MCF 10A (cell line): ENCODE results near the gene OTULIN. TPM values are rescaled to one million over a fixed set of nuclear protein-coding genes. Genes with fewer than 3 reads are reported as not detected.

Source experiments
- BruUV-seq: library from RNA; stranded (reverse); fragments of 400-500 nt; replicated peaks from 2 replicates; lab custom pipeline; 2021; lab: Mats Ljungman, UMichigan
- CTCF ChIA-PET: fragments of 300-600 bp; sonication (Branson Sonifier 250); formaldehyde crosslinking; extraction: SDS; loops from one replicate; lab custom pipeline; 2021; ENCODE audit warnings: antibody characterized with exemption, inconsistent platforms; lab: Yijun Ruan, JAX
- POLR2A ChIA-PET: fragments of 300-600, 350-650 bp; sonication (Branson Sonifier 250); formaldehyde crosslinking; extraction: SDS; loops from one replicate; lab custom pipeline; 2020; ENCODE audit warnings: antibody characterized with exemption, inconsistent platforms; lab: Yijun Ruan, JAX
- DNase-seq: peaks from one replicate; pipeline ENCODE4 v3.0.0-alpha.2; 2018; ENCODE audit not compliant: unreplicated experiment
- H3K27ac Mint-ChIP-seq: one replicate; pipeline ENCODE4 v1.8.0; 2022; ENCODE audit warnings: mild to moderate bottlenecking, low read depth, mixed read lengths; ENCODE audit not compliant: unreplicated experiment
- H3K27me3 Mint-ChIP-seq: one replicate; pipeline ENCODE4 v1.8.0; 2022; ENCODE audit warnings: mixed read lengths; ENCODE audit not compliant: insufficient read depth, unreplicated experiment
- H3K36me3 Mint-ChIP-seq: one replicate; pipeline ENCODE4 v1.8.0; 2022; ENCODE audit warnings: mild to moderate bottlenecking, moderate library complexity, mixed read lengths; ENCODE audit not compliant: insufficient read depth, unreplicated experiment
- H3K4me1 Mint-ChIP-seq: one replicate; pipeline ENCODE4 v1.8.0; 2022; ENCODE audit warnings: mixed read lengths; ENCODE audit not compliant: insufficient read depth, unreplicated experiment
- H3K4me3 Mint-ChIP-seq: one replicate; pipeline ENCODE4 v1.8.0; 2022; ENCODE audit warnings: mild to moderate bottlenecking, moderate library complexity, mixed read lengths; ENCODE audit not compliant: unreplicated experiment
- H3K9me3 Mint-ChIP-seq: one replicate; pipeline ENCODE4 v1.8.0; 2022; ENCODE audit warnings: mixed read lengths; ENCODE audit not compliant: unreplicated experiment
- intact Hi-C: fragments of 100-400 bp; cut with micrococcal nuclease; formaldehyde crosslinking; loops from 2 replicates; pipeline ENCODE4 v1.14.1; 2022
- total RNA-seq: library from RNA; stranded (reverse); gene quantifications from 2 replicates; pipeline ENCODE4 v1.2.3, GENCODE V29; 2022
- TF ChIP-seq, protein P1 (sequence below): fragments of 200-600 bp; IDR thresholded peaks from one replicate; pipeline ENCODE4 v1.8.0; 2022; ENCODE audit warnings: antibody characterized with exemption, mild to moderate bottlenecking; ENCODE audit not compliant: unreplicated experiment

OTULIN gene
- total RNA-seq, 1 experiment from 2014 or later = 34.6 TPM

DNA sequence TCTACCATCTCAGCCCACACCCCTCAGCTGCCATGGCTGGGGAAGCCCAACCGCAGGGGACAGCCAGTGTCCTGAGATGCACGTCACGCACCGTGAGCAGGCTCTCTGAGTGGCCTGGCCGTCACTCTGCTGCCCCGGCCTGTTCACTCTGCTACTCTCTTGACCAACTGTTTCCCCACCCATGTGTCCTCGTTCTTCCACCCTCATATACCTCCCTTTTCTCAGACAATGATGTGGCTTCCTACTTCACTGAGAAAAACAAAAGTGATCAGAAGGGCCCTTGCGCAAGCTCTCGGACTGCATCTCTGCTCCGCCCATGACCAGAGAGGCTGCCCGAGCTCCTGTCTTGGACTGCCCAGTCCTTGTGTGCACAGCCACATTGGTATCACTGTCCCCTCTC, 47.6 kb downstream of the OTULIN start:
- H3K27ac Mint-ChIP-seq = peak overlapping the region; percentile 28
- no peak for DNase-seq
- H3K27me3 Mint-ChIP-seq = no peaks in the 10 kb centered on the region
- no peaks in the 10 kb centered on the region for H3K9me3 Mint-ChIP-seq
- intact Hi-C loops = no loop called here
- POLR2A ChIA-PET = no interaction called here
- no peak overlapping the region for H3K4me3 Mint-ChIP-seq
- no TSS peak for BruUV-seq
- no peaks in the 10 kb centered on the region for H3K4me1 Mint-ChIP-seq
- CTCF ChIA-PET = interaction anchor here (0.6 to 4.8 kb wide), 3 partner anchors 15 to 34 kb away, joined by 3 to 26 read pairs (median 3); no protein-coding TSS in a partner anchor
- H3K36me3 Mint-ChIP-seq = peaks cover 77% of the 10 kb centered on the region
- TF ChIP-seq, protein P1, sequence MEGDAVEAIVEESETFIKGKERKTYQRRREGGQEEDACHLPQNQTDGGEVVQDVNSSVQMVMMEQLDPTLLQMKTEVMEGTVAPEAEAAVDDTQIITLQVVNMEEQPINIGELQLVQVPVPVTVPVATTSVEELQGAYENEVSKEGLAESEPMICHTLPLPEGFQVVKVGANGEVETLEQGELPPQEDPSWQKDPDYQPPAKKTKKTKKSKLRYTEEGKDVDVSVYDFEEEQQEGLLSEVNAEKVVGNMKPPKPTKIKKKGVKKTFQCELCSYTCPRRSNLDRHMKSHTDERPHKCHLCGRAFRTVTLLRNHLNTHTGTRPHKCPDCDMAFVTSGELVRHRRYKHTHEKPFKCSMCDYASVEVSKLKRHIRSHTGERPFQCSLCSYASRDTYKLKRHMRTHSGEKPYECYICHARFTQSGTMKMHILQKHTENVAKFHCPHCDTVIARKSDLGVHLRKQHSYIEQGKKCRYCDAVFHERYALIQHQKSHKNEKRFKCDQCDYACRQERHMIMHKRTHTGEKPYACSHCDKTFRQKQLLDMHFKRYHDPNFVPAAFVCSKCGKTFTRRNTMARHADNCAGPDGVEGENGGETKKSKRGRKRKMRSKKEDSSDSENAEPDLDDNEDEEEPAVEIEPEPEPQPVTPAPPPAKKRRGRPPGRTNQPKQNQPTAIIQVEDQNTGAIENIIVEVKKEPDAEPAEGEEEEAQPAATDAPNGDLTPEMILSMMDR = no peak

- TF ChIP-seq, protein P1 = no peak
- no peaks in the 10 kb centered on the region for H3K9me3 Mint-ChIP-seq
- H3K27me3 Mint-ChIP-seq = no peaks in the 10 kb centered on the region
- no peak overlapping the region for H3K4me3 Mint-ChIP-seq
- BruUV-seq = no TSS peak
- intact Hi-C loops = no loop called here
- H3K27ac Mint-ChIP-seq = peak overlapping the region; percentile 35
- no peak for DNase-seq
- ChIA-PET CTCF (interaction anchor here (0.5 to 4.8 kb wide), 3 partner anchors 14 to 1111 kb away, joined by 3 to 26 read pairs (median 3); no protein-coding TSS in a partner anchor), POLR2A (interaction anchor here (1.2 kb wide), 1 partner anchor 10 kb away, joined by 3 read pairs; no protein-coding TSS in a partner anchor)
- H3K36me3 Mint-ChIP-seq = peaks cover 80% of the 10 kb centered on the region
- H3K4me1 Mint-ChIP-seq = no peaks in the 10 kb centered on the region
Observed at GRCh38 chr5:14712666-14713065, 48.1 kb downstream of the OTULIN start.

DNA sequence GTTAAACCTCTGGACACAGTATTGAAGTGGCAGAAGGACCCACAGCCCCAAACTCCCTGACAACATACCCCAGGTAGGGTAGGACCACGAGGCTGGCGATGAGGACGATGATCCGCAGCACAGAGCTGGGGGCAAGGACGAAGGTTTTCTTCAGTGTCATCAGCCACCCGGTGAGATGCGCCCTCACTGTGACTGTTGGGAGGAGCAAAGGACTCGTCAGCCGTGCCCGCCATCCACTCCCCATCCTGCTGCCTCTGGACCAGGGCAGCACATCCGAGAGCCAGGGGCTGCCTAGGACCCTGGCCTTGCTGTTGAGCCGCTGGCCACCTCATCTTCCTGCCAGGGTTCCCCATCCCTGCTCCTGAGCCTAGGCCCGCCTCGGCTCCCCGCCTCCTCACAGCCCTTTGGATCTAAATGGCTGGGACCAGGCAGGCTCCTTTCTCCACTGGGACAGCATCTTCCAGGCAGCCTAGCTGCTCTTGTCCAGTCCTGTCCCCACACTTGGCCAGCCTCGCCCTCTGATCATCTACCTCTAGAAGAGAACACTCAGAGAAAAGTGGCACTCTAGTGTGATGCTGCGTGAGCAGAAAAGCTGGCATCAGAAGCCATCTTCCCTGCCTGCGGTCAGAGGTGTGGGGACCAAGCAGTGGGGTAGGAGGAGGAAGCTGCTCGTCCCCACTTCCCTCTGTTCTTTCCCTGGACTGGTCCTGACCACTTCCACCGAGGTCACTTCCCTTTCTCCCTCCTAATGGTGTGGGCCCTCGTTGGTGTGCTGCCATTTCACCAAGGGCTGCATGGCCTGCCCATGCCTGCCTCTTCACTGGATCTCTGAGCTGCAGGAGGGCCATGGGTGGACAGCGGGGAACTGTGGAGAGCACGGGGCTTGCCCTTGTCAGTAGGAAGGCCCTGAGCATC, 49.2 kb downstream of the OTULIN start:
- no TSS peak for BruUV-seq
- no peaks in the 10 kb centered on the region for H3K4me1 Mint-ChIP-seq
- CTCF ChIA-PET = interaction anchor here (0.5 to 4.8 kb wide), 2 partner anchors 13 to 1110 kb away, joined by 3 to 26 read pairs; no protein-coding TSS in a partner anchor
- intact Hi-C loops = no loop called here
- H3K36me3 Mint-ChIP-seq = peaks cover 77% of the 10 kb centered on the region
- POLR2A ChIA-PET = interaction anchor here (1.0 to 1.2 kb wide), 2 partner anchors 11 to 13 kb away, joined by 3 read pairs; no protein-coding TSS in a partner anchor
- H3K27ac Mint-ChIP-seq = peak overlapping the region; percentile 35
- H3K27me3 Mint-ChIP-seq = no peaks in the 10 kb centered on the region
- no peak overlapping the region for H3K4me3 Mint-ChIP-seq
- TF ChIP-seq, protein P1 = no peak
- no peak for DNase-seq
- H3K9me3 Mint-ChIP-seq = no peaks in the 10 kb centered on the region

- peaks cover 69% of the 10 kb centered on the region for H3K36me3 Mint-ChIP-seq
- no peaks in the 10 kb centered on the region for H3K27me3 Mint-ChIP-seq
- H3K9me3 Mint-ChIP-seq = no peaks in the 10 kb centered on the region
- H3K4me3 Mint-ChIP-seq = no peak overlapping the region
- no TSS peak for BruUV-seq
- intact Hi-C loops = no loop called here
- no peak overlapping the region for H3K27ac Mint-ChIP-seq
- peak; percentile 27 for DNase-seq
- H3K4me1 Mint-ChIP-seq = no peaks in the 10 kb centered on the region
- ChIA-PET CTCF (interaction anchor here (0.7 to 4.8 kb wide), 2 partner anchors 12 to 560 kb away, joined by 3 to 26 read pairs; no protein-coding TSS in a partner anchor), POLR2A (interaction anchor here (1.0 kb wide), 1 partner anchor 12 kb away, joined by 3 read pairs; no protein-coding TSS in a partner anchor)
- TF ChIP-seq, protein P1 = no peak
Observed at GRCh38 chr5:14714706-14715105, 50.2 kb downstream of the OTULIN start.
